HCT116 (cell line): Measurements from ENCODE around the gene SPOP. TPM values are rescaled to one million over a fixed set of nuclear protein-coding genes. Genes with fewer than 3 reads are reported as not detected.

Experiments
- ATAC-seq: fragments of 200-7000 bp; cut with Tn5 transposase; 2 replicates; pipeline ENCODE4 v1.9.1; 2020; ENCODE audit warnings: mild to moderate bottlenecking, moderate library complexity
- BruUV-seq: library from RNA; stranded (reverse); fragments of 400-500 nt; replicated peaks from 2 replicates; lab custom pipeline; 2021; lab: Mats Ljungman, UMichigan
- CTCF ChIA-PET: fragments of 300-600 bp; sonication (Branson Sonifier 250); formaldehyde crosslinking; loops from one replicate; lab custom pipeline; 2021; ENCODE audit warnings: antibody characterized with exemption; lab: Charles Lee
- POLR2A ChIA-PET: fragments of 300-600, 350-600 bp; sonication (Branson Sonifier 250); formaldehyde crosslinking; loops from one replicate; lab custom pipeline; 2021; ENCODE audit warnings: antibody characterized with exemption; lab: Charles Lee
- RAD21 ChIA-PET, 2 experiments: fragments of 300-600 bp; sonication (Branson Sonifier 250); formaldehyde crosslinking; loops; one replicate each; lab custom pipeline; 2023; ENCODE audit warnings: low total read pairs in 2 of 2; ENCODE audit not compliant: uncharacterized antibody in 2 of 2, unreplicated experiment in 2 of 2, low non-redundant PET in 1 of 2; lab: Charles Lee
- DNase-seq: peaks from one replicate; pipeline ENCODE4 v3.0.0-alpha.2; 2010; ENCODE audit warnings: low read depth, low spot score
- H2AFZ ChIP-seq: fragments of 200-600 bp; shearing (Covaris generic), sonication (generic); 2 replicates; pipeline ENCODE4 v1.6.1; 2017; ENCODE audit warnings: low read depth, mixed run types, mixed read lengths, antibody characterized with exemption, low read length; ENCODE audit not compliant: poor library complexity, severe bottlenecking
- H3K27ac ChIP-seq: 2 replicates; pipeline ENCODE4 v1.5.1; 2012; ENCODE audit warnings: low read depth, low read length
- H3K27me3 ChIP-seq: fragments of 200-600 bp; sonication (generic); 2 replicates; pipeline ENCODE4 v1.6.1; 2016; ENCODE audit warnings: mixed run types, low read length, mixed read lengths; ENCODE audit not compliant: insufficient read depth
- H3K36me3 ChIP-seq, 2 experiments: fragments of 200-500 bp in 1 of 2; fragments of 200-600 bp in 1 of 2; sonication (Bioruptor generic) in 1 of 2; sonication (generic) in 1 of 2; 2 replicates each; pipeline versions ENCODE4 v1.5.1 to v1.6.1; 2014 to 2016; ENCODE audit warnings: low read length in 2 of 2, inconsistent platforms in 1 of 2, mixed read lengths in 1 of 2, mixed run types in 1 of 2; ENCODE audit not compliant: insufficient read depth in 2 of 2, control insufficient read depth in 1 of 2
- H3K4me1 ChIP-seq, 2 experiments: fragments of 200-600 bp in 1 of 2; sonication (generic) in 1 of 2; 2 replicates each; pipeline versions ENCODE4 v1.5.1 to v1.6.1; 2012 to 2017; ENCODE audit warnings: low read length in 2 of 2, inconsistent platforms in 1 of 2, mild to moderate bottlenecking in 1 of 2, mixed read lengths in 1 of 2, mixed run types in 1 of 2, moderate library complexity in 1 of 2; ENCODE audit not compliant: insufficient read depth in 2 of 2, control insufficient read depth in 1 of 2
- H3K4me2 ChIP-seq: fragments of 200-600 bp; sonication (generic); 2 replicates; pipeline ENCODE4 v1.6.1; 2017; ENCODE audit warnings: mixed run types, low read length, mixed read lengths
- H3K4me3 ChIP-seq, 2 experiments: fragments of 200-600 bp in 1 of 2; sonication (generic) in 1 of 2; replicated peaks in 1 of 2; 2 replicates each; pipeline ENCODE4 v1.5.1; 2011 to 2016; ENCODE audit warnings: low read length in 2 of 2, control low read depth in 1 of 2, low read depth in 1 of 2, mild to moderate bottlenecking in 1 of 2, mixed read lengths in 1 of 2, mixed run types in 1 of 2
- H3K79me2 ChIP-seq: fragments of 200-600 bp; sonication (generic); 2 replicates; pipeline ENCODE4 v1.6.1; 2017; ENCODE audit warnings: mild to moderate bottlenecking, mixed run types, low read length, moderate library complexity, mixed read lengths; ENCODE audit not compliant: insufficient read depth
- H3K9ac ChIP-seq: fragments of 200-600 bp; sonication (generic); 2 replicates; pipeline ENCODE4 v1.6.1; 2016; ENCODE audit warnings: low read length, mixed read lengths
- H3K9me2 ChIP-seq: fragments of 200-600 bp; sonication (generic), shearing (Covaris generic); 2 replicates; pipeline ENCODE4 v1.6.1; 2017; ENCODE audit warnings: mixed run types, mild to moderate bottlenecking, moderate library complexity; ENCODE audit not compliant: insufficient read depth
- H3K9me3 ChIP-seq, 2 experiments: fragments of 200-500 bp in 1 of 2; fragments of 200-600 bp in 1 of 2; sonication (Bioruptor generic) in 1 of 2; sonication (generic) in 1 of 2; 2 replicates each; pipeline ENCODE4 v1.6.1; 2014 to 2017; ENCODE audit warnings: low read length in 2 of 2, mixed read lengths in 2 of 2, inconsistent platforms in 1 of 2, low read depth in 1 of 2, mild to moderate bottlenecking in 1 of 2, mixed run types in 1 of 2, moderate library complexity in 1 of 2; ENCODE audit not compliant: control insufficient read depth in 1 of 2, insufficient read depth in 1 of 2
- H4K20me1 ChIP-seq: fragments of 200-600 bp; sonication (generic), shearing (Covaris generic); 2 replicates; pipeline ENCODE4 v1.6.1; 2017; ENCODE audit warnings: mixed run types, mild to moderate bottlenecking, moderate library complexity; ENCODE audit not compliant: insufficient read depth
- ATF3 ChIP-seq: IDR thresholded peaks from 2 replicates; pipeline ENCODE4 v1.6.1; 2012
- CEBPB ChIP-seq: IDR thresholded peaks from 2 replicates; pipeline ENCODE4 v1.6.1; 2012; ENCODE audit warnings: low read depth
- CTCF ChIP-seq, 3 experiments: fragments of 200-600 bp in 1 of 3; sonication (generic) in 1 of 3; IDR thresholded peaks in 2 of 3; conservative IDR thresholded peaks in 1 of 3; 2 replicates each; pipeline ENCODE4 v1.5.1; 2012 to 2017; ENCODE audit warnings: low read depth in 2 of 3, low read length in 2 of 3, antibody characterized with exemption in 1 of 3, borderline replicate concordance in 1 of 3, control low read depth in 1 of 3, mild to moderate bottlenecking in 1 of 3, mixed read lengths in 1 of 3, mixed run types in 1 of 3, moderate library complexity in 1 of 3; ENCODE audit not compliant: insufficient read depth in 1 of 3
- EZH2phosphoT487 ChIP-seq: fragments of 200-600 bp; IDR thresholded peaks from 2 replicates; pipeline ENCODE4 v1.6.1; 2018; ENCODE audit warnings: antibody characterized with exemption, borderline replicate concordance
- JUND ChIP-seq: IDR thresholded peaks from 2 replicates; pipeline ENCODE4 v1.6.1; 2012
- POLR2A ChIP-seq: IDR thresholded peaks from 2 replicates; pipeline ENCODE4 v1.7.0; 2011; ENCODE audit warnings: borderline replicate concordance; ENCODE audit not compliant: insufficient read depth, insufficient read length; ENCODE audit errors: extremely low read depth
- POLR2AphosphoS5 ChIP-seq: IDR thresholded peaks from 2 replicates; pipeline ENCODE4 v1.6.1; 2011; ENCODE audit warnings: mild to moderate bottlenecking, low read depth, low read length, moderate library complexity
- REST ChIP-seq: IDR thresholded peaks from 2 replicates; pipeline ENCODE4 v1.6.1; 2012; ENCODE audit warnings: low read depth
- SP1 ChIP-seq: IDR thresholded peaks from 2 replicates; pipeline ENCODE4 v1.6.1; 2012; ENCODE audit warnings: low read depth
- TCF7L2 ChIP-seq: IDR thresholded peaks from 2 replicates; pipeline ENCODE4 v1.7.0; 2011; ENCODE audit warnings: borderline replicate concordance, inconsistent platforms; ENCODE audit not compliant: insufficient read depth, insufficient read length; ENCODE audit errors: extremely low read depth
- YY1 ChIP-seq: IDR thresholded peaks from 2 replicates; pipeline ENCODE4 v1.6.1; 2011; ENCODE audit warnings: low read length, low read depth, moderate library complexity, mild to moderate bottlenecking; ENCODE audit not compliant: insufficient replicate concordance; ENCODE audit errors: extremely low read depth
- ZBTB33 ChIP-seq: IDR thresholded peaks from 2 replicates; pipeline ENCODE4 v1.6.1; 2011; ENCODE audit warnings: mild to moderate bottlenecking, low read length, moderate library complexity; ENCODE audit not compliant: insufficient replicate concordance; ENCODE audit errors: extremely low read depth
- ZNF274 ChIP-seq: fragments of 200-500 bp; sonication (Bioruptor generic); IDR thresholded peaks from 2 replicates; pipeline ENCODE4 v1.6.1; 2014; ENCODE audit warnings: mild to moderate bottlenecking, low read depth, low read length, inconsistent platforms
- intact Hi-C: fragments of 100-400 bp; cut with micrococcal nuclease; formaldehyde crosslinking; loops from 2 replicates; pipeline ENCODE4 v1.10.0; 2022
- total RNA-seq: library from RNA; stranded (reverse); gene quantifications from one replicate; pipeline ENCODE4 v1.2.1, GENCODE V29; 2021; ENCODE audit not compliant: unreplicated experiment

Gene SPOP
- total RNA-seq, 1 experiment from 2014 or later, result 85.1 TPM

DNA sequence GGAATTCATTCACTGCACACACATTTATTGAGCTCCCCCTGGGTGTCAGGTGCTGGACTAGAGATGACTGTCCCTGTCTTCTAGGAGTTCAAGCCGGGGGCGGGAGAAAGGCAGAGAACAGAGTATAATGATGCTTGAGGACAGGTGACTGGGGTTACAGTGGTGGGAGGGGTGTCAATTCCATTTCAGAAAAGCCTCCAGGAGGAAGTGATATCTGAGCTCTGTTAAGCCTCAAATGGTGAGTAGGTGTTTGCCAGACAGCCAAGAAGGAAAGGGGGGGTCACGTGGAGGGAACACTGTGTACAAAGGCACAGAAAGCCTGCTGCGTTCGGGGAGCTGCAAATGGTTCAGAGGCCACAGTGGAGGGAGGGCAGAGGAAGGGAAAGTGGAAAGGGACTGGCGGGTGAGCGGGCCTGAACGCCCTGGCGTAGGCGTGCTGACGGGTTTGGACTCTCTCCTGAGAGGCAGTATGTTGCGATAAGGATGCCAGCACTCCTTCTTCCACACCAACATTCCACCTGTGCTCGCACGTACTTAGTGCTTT is 111.9 kb downstream of the SPOP start:
- Histone ChIP-seq H3K27me3 (no peaks in the 10 kb centered on the region; the same call in 1 of the 2 replicates), H3K4me3 (no peak overlapping the region), H3K9me3 (no peaks in the 10 kb centered on the region), H3K9me2 (no peaks in the 10 kb centered on the region), H3K4me2 (no peak overlapping the region), H2AFZ (no peak overlapping the region), H3K4me1 (peaks cover 0 to 17% of the 10 kb centered on the region in 2 experiments; a peak in 3 of 4 replicates), H3K9ac (no peak overlapping the region), H3K27ac (no peak overlapping the region), H3K36me3 (no peaks in the 10 kb centered on the region), H3K79me2 (no peaks in the 10 kb centered on the region), H4K20me1 (no peaks in the 10 kb centered on the region)
- no peak for TF ChIP-seq TCF7L2
- TF ChIP-seq ZBTB33, result no peak
- TF ChIP-seq JUND, result no peak
- TF ChIP-seq REST, result no peak
- TF ChIP-seq EZH2phosphoT487, result no peak
- TF ChIP-seq POLR2AphosphoS5, result no peak
- TF ChIP-seq CTCF (IDR thresholded peaks at IDR 0.05 in 2 of 3, conservative IDR thresholded peaks at IDR 0.05 in 1 of 3; ENCODE audit: borderline replicate concordance in 1 of 3, insufficient read depth in 1 of 3, low read depth in 2 of 3, low read length in 2 of 3), result no peak
- TF ChIP-seq YY1, result no peak
- no peak for TF ChIP-seq CEBPB
- TF ChIP-seq ZNF274, result no peak
- no peak for TF ChIP-seq ATF3
- TF ChIP-seq POLR2A, result no peak
- no peak for TF ChIP-seq SP1
- ChIA-PET RAD21 (no interaction called here), POLR2A (interaction anchor here (0.7 to 1.3 kb wide), 2 partner anchors 9 to 292 kb away, joined by 3 to 4 read pairs; no protein-coding TSS in a partner anchor), CTCF (interaction anchor here (0.6 to 2.5 kb wide), 10 partner anchors 8 to 431 kb away, joined by 3 to 20 read pairs (median 4); partner anchors contain the start of gene SLC35B1)
- no TSS peak for BruUV-seq
- intact Hi-C loops, result loop anchor here (5.0 kb wide), 1 partner anchor 631 kb away; no protein-coding TSS in a partner anchor
- ATAC-seq, result no peak
- no peak for DNase-seq
